ENCODE data around the gene STIL.

The STIL gene

DNA sequence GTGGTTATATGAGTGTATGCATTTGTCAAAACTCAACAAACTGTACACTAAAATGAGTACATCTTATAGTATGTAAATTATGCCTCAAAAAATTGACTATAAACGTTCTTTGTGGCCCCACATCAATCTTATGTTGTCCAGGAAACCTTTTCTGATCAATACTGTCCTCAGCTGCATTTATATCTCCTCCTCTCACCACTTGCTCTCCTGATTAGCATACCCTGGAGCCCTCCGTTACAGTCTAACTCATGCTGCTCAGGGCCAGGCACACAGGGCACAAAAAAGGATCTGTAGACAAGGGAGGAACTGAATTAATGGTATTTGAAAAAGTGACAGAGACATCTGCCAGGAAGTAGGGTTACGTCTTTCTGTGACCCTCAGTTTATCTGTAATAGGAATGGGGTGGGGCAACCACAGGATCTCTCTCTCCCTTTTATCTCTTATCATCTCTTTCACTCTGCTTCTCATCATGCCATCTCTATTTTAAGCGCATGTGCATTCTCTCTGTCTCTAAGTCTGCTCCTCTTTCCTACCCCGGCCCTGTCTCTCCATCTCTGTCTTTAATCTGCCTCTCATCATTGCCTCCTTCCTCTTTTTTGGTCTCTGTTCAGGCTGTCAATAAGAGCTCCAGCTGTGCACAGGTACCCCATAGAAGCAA is 74.9 kb downstream of the STIL start:
- no peak overlapping the region for H3K4me3 ChIP-seq (replicated peaks; ENCODE audit: insufficient read depth, low read length)
- TF ChIP-seq POLR2AphosphoS5 (IDR thresholded peaks at IDR 0.05; ENCODE audit: low read depth), result no peak
- TF ChIP-seq REST (IDR thresholded peaks at IDR 0.05; ENCODE audit: insufficient replicate concordance, low read depth), result no peak
- TF ChIP-seq SPI1 (IDR thresholded peaks at IDR 0.05; ENCODE audit: borderline replicate concordance, low read depth), result no peak
- H3K27me3 ChIP-seq (ENCODE audit: insufficient read depth, poor library complexity, severe bottlenecking), result peaks cover 11% of the 10 kb centered on the region
- no peak for DNase-seq (ENCODE audit: low read depth in 1 of 2, low spot score in 1 of 2)
- H3K27ac ChIP-seq (replicated peaks), result no peak overlapping the region

DNA sequence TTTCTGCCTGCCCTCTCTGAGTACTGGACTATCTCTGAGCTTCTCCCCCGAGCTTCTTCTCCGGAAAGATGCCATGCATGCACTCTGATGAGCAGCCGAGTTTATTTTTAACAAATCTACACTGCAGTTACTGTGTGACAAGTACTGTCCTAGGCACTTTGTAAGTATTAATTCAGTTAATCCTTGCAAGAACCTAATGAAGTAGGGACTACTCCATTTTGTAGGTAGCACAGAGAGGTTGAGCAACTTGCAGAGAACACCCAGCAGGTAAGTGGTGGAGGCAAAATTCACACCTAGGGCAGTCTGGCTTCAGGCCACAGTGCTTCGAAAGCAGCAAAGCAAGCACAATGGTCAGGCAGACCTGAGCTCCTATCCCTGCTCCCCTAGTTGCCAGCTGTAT is 78.1 kb downstream of the STIL start:
- no peak for DNase-seq (ENCODE audit: low read depth in 1 of 2, low spot score in 1 of 2)
- no peak overlapping the region for H3K27ac ChIP-seq (replicated peaks)
- H3K27me3 ChIP-seq (ENCODE audit: insufficient read depth, poor library complexity, severe bottlenecking), result peaks cover 40% of the 10 kb centered on the region
- no peak overlapping the region for H3K4me3 ChIP-seq (replicated peaks; ENCODE audit: insufficient read depth, low read length)
- TF ChIP-seq REST (IDR thresholded peaks at IDR 0.05; ENCODE audit: insufficient replicate concordance, low read depth), result no peak
- TF ChIP-seq SPI1 (IDR thresholded peaks at IDR 0.05; ENCODE audit: borderline replicate concordance, low read depth), result no peak
- TF ChIP-seq, protein P1, sequence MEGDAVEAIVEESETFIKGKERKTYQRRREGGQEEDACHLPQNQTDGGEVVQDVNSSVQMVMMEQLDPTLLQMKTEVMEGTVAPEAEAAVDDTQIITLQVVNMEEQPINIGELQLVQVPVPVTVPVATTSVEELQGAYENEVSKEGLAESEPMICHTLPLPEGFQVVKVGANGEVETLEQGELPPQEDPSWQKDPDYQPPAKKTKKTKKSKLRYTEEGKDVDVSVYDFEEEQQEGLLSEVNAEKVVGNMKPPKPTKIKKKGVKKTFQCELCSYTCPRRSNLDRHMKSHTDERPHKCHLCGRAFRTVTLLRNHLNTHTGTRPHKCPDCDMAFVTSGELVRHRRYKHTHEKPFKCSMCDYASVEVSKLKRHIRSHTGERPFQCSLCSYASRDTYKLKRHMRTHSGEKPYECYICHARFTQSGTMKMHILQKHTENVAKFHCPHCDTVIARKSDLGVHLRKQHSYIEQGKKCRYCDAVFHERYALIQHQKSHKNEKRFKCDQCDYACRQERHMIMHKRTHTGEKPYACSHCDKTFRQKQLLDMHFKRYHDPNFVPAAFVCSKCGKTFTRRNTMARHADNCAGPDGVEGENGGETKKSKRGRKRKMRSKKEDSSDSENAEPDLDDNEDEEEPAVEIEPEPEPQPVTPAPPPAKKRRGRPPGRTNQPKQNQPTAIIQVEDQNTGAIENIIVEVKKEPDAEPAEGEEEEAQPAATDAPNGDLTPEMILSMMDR (IDR thresholded peaks at IDR 0.05; ENCODE audit: insufficient read depth, low read length), result no peak
- no peak for TF ChIP-seq GABPA (IDR thresholded peaks at IDR 0.05; ENCODE audit: low read depth)
- TF ChIP-seq POLR2AphosphoS5 (IDR thresholded peaks at IDR 0.05; ENCODE audit: low read depth), result no peak

GRCh38 chr1:47235241-47235681 is 78.7 kb downstream of the STIL start:
- no peak for DNase-seq (ENCODE audit: low read depth in 1 of 2, low spot score in 1 of 2)
- Histone ChIP-seq H3K27ac (replicated peaks) (no peak overlapping the region), H3K27me3 (ENCODE audit: insufficient read depth, poor library complexity, severe bottlenecking) (peaks cover 46% of the 10 kb centered on the region), H3K4me3 (replicated peaks; ENCODE audit: insufficient read depth, low read length) (no peak overlapping the region)
- TF ChIP-seq, protein P1 (IDR thresholded peaks at IDR 0.05; ENCODE audit: insufficient read depth, low read length), result no peak
- TF ChIP-seq GABPA (IDR thresholded peaks at IDR 0.05; ENCODE audit: low read depth) (no peak), REST (IDR thresholded peaks at IDR 0.05; ENCODE audit: insufficient replicate concordance, low read depth) (no peak), SPI1 (IDR thresholded peaks at IDR 0.05; ENCODE audit: borderline replicate concordance, low read depth) (no peak), POLR2AphosphoS5 (IDR thresholded peaks at IDR 0.05; ENCODE audit: low read depth) (no peak)
